ENCODE results near the gene EFNB2. TPM values are rescaled to one million over a fixed set of nuclear protein-coding genes. Genes with fewer than 3 reads are reported as not detected.

The EFNB2 gene
- total RNA-seq, 1 donor from 2014 or later, result 197 TPM

DNA sequence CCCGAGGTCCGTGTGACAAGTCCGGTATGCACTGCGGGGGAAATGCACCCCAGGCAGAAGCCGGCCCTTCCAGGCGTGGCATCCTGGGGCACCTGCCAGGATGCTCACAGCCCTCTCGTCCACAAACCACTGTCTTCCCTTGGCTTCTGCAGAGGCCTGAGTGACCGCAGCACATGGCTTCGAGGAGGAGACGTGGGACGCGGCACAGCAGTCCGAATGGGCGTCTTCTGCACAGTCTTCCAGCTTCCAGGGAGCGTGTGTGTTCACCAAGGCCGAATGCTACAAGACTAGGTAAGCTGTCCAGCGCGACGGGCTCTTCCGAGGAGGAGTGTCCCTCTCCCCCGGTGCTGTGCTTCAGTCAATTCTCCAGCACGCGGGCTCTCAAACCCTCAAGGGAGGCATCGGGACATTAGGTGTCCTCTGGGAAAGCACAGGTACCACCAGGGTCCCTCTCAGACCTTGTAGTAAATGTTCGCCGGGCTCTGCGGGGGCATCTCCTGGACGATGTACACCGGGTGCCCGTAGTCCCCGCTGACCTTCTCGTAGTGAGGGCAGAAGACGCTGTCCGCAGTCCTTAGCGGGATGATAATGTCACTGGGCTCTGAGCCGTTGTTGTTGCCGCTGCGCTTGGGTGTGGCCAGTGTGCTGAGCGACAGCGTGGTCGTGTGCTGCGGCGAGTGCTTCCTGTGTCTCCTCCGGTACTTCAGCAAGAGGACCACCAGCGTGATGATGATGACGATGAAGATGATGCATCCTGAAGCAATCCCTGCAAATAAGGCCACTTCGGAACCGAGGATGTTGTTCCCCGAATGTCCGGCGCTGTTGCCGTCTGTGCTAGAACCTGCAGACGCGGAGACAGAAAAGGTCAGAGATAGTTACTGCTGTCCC lies 42.6 kb downstream of the EFNB2 start:
- Mint-ChIP-seq H3K4me1 (peaks cover 33% of the 10 kb centered on the region), H3K9me3 (no peaks in the 10 kb centered on the region), H3K27me3 (ENCODE audit: low read depth) (no peaks in the 10 kb centered on the region), H3K36me3 (peaks cover 51% of the 10 kb centered on the region), H3K4me3 (no peak overlapping the region), H3K27ac (no peak overlapping the region)
- DNase-seq (ENCODE audit: low spot score in 2 of 2, unreplicated experiment in 2 of 2), result no peak
- TF ChIP-seq, protein P1, sequence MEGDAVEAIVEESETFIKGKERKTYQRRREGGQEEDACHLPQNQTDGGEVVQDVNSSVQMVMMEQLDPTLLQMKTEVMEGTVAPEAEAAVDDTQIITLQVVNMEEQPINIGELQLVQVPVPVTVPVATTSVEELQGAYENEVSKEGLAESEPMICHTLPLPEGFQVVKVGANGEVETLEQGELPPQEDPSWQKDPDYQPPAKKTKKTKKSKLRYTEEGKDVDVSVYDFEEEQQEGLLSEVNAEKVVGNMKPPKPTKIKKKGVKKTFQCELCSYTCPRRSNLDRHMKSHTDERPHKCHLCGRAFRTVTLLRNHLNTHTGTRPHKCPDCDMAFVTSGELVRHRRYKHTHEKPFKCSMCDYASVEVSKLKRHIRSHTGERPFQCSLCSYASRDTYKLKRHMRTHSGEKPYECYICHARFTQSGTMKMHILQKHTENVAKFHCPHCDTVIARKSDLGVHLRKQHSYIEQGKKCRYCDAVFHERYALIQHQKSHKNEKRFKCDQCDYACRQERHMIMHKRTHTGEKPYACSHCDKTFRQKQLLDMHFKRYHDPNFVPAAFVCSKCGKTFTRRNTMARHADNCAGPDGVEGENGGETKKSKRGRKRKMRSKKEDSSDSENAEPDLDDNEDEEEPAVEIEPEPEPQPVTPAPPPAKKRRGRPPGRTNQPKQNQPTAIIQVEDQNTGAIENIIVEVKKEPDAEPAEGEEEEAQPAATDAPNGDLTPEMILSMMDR (IDR thresholded peaks at IDR 0.05; ENCODE audit: unreplicated experiment), result no peak

DNA sequence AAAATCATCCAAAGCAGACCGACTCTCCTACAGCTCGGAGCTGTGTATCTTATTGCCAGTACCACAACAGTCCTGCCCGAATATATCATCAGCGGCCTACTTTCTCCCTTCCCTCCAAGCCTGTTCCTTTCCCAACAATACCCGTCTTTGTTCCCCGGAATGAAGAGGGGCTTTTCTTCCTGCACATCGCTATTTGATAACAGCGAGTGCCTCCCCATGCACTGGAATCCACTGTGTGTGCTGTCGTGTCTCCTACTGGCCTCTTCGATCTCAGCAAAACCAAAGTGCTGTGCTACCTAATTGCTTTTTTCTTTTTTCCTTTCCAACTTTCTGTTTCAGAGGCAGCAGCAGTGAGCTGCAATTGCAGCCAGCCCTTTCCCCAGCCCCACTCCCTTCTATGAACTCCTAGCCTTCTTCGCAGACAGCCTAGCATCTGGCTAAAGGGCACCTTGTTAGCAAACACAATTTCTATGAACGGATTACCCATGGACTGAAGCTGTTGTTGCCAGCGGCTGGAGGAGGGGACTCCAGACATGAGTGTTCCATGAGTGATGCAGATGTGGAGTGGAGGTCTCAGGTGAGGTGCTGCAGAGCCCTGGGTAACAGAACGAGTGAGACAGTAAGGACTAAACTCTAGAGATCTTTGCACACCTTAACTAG lies 43.4 kb downstream of the EFNB2 start:
- Mint-ChIP-seq H3K4me3 (no peak overlapping the region), H3K27ac (no peak overlapping the region), H3K36me3 (peaks cover 51% of the 10 kb centered on the region), H3K9me3 (no peaks in the 10 kb centered on the region), H3K27me3 (ENCODE audit: low read depth) (no peaks in the 10 kb centered on the region), H3K4me1 (peaks cover 29% of the 10 kb centered on the region)
- DNase-seq (ENCODE audit: low spot score in 2 of 2, unreplicated experiment in 2 of 2), result no peak
- TF ChIP-seq, protein P1 (IDR thresholded peaks at IDR 0.05; ENCODE audit: unreplicated experiment), result no peak

DNA sequence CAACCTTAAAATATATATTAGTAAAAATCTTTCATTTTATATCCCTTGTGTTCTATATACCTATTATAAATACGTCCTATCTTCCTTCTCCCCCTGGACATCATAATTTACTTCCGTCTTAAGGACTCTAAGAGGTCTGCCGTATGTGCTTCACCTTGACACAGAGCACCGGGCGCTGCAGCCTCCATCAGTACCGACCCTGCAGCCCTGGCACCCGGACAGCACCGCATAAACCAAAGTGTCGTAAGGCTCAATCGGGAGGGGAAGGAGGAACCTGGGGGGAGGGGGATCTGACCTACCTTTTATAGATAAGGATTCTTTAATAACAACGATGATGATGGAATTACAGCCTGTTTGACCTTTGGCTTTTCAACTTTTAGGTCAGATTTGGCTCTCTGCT lies 44.0 kb downstream of the EFNB2 start:
- Mint-ChIP-seq H3K4me1 (peaks cover 31% of the 10 kb centered on the region), H3K27me3 (ENCODE audit: low read depth) (no peaks in the 10 kb centered on the region), H3K27ac (no peak overlapping the region), H3K4me3 (no peak overlapping the region), H3K36me3 (peaks cover 51% of the 10 kb centered on the region), H3K9me3 (no peaks in the 10 kb centered on the region)
- no peak for DNase-seq (ENCODE audit: low spot score in 2 of 2, unreplicated experiment in 2 of 2)
- TF ChIP-seq, protein P1 (IDR thresholded peaks at IDR 0.05; ENCODE audit: unreplicated experiment), result no peak

DNA sequence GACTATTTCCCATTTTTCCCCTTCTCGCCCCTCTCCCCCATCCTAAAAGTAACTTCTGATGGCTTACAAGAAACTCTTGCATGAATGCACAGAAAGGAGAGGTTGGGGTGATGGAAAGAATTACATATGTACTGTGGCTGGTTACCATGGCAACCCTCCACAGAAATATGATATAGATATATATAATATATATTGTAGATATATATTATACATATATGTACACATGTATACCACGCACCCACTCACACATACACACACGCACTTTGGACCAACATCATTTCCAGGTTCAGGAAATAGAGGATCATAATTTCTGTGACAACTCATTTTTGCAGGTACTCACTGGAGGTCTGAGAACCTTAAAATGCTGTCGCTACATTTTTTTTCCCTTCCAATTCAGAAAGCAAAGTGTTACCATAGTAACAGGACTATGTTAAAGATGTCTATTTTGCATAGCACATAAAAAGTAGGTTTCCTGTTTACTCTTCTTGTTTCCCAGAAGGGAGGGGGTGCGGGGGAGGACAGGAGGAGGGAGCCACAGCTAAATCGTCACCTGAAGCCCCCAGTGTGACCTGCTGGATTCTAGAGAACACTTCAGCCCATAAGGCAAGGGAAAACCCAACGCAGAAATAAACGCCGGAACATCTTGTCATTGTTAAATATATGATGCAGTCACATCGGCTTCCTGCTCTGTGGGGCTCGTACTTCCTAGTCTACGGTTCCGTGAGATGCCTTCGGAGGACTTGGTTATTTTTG lies 44.7 kb downstream of the EFNB2 start:
- H3K27ac Mint-ChIP-seq, result peak overlapping the region; percentile 52
- no peak for DNase-seq (ENCODE audit: low spot score in 2 of 2, unreplicated experiment in 2 of 2)

More for the DNA sequence above, 44.7 kb downstream of the EFNB2 start:
- Mint-ChIP-seq H3K27me3 (ENCODE audit: low read depth) (no peaks in the 10 kb centered on the region), H3K9me3 (no peaks in the 10 kb centered on the region), H3K4me3 (no peak overlapping the region), H3K4me1 (peaks cover 28% of the 10 kb centered on the region), H3K36me3 (peaks cover 51% of the 10 kb centered on the region)
- TF ChIP-seq, protein P1 (IDR thresholded peaks at IDR 0.05; ENCODE audit: unreplicated experiment), result no peak

Measured in mesothelial cell of epicardium (in vitro differentiated cells).